GM23248 (cell line): Measurements from ENCODE around the gene HSD3B7. TPM values are rescaled to one million over a fixed set of nuclear protein-coding genes. Genes with fewer than 3 reads are reported as not detected.
A peak's percentile ranks its signal among the peaks of the same experiment; 100 is the strongest.

ENCODE experiments used
- DNase-seq: peaks from one replicate; pipeline ENCODE4 v3.0.0-alpha.2; 2015
- H2AFZ ChIP-seq: fragments of 200-600 bp; sonication (generic); 2 replicates; pipeline ENCODE4 v1.6.1; 2016; ENCODE audit warnings: antibody characterized with exemption
- H3F3A ChIP-seq: fragments of 200-600 bp; sonication (generic); 2 replicates; pipeline ENCODE4 v1.6.1; 2016; ENCODE audit warnings: mild to moderate bottlenecking, antibody characterized with exemption, mixed run types; ENCODE audit not compliant: insufficient read depth
- H3K27ac ChIP-seq: fragments of 200-600 bp; sonication (generic); 2 replicates; pipeline ENCODE4 v1.5.1; 2016; ENCODE audit warnings: mild to moderate bottlenecking
- H3K27me3 ChIP-seq: fragments of 200-600 bp; sonication (generic); replicated peaks from 2 replicates; pipeline ENCODE4 v1.6.1; 2016; ENCODE audit warnings: mild to moderate bottlenecking; ENCODE audit not compliant: insufficient read depth
- H3K36me3 ChIP-seq: fragments of 200-600 bp; sonication (generic); 2 replicates; pipeline ENCODE4 v1.6.1; 2016; ENCODE audit warnings: low read depth, mild to moderate bottlenecking
- H3K4me1 ChIP-seq: fragments of 200-600 bp; sonication (generic); 2 replicates; pipeline ENCODE4 v1.6.1; 2016; ENCODE audit warnings: mild to moderate bottlenecking; ENCODE audit not compliant: insufficient read depth
- H3K4me2 ChIP-seq: fragments of 200-600 bp; sonication (generic); one replicate; pipeline ENCODE4 v1.6.1; 2016; ENCODE audit warnings: mild to moderate bottlenecking; ENCODE audit not compliant: unreplicated experiment
- H3K4me3 ChIP-seq: fragments of 200-600 bp; sonication (generic); 2 replicates; pipeline ENCODE4 v1.5.1; 2016; ENCODE audit warnings: mild to moderate bottlenecking
- H3K79me2 ChIP-seq: fragments of 200-600 bp; sonication (generic); 2 replicates; pipeline ENCODE4 v1.6.1; 2016; ENCODE audit warnings: mild to moderate bottlenecking; ENCODE audit not compliant: insufficient read depth
- H3K9ac ChIP-seq: fragments of 200-600 bp; sonication (generic); 2 replicates; pipeline ENCODE4 v1.6.1; 2016; ENCODE audit warnings: mild to moderate bottlenecking
- H3K9me2 ChIP-seq: fragments of 200-600 bp; sonication (generic); 2 replicates; pipeline ENCODE4 v1.6.1; 2016; ENCODE audit warnings: mixed run types, mild to moderate bottlenecking, moderate library complexity; ENCODE audit not compliant: insufficient read depth
- H3K9me3 ChIP-seq: fragments of 200-600 bp; sonication (generic); one replicate; pipeline ENCODE4 v1.6.1; 2017; ENCODE audit warnings: low read depth
- H4K20me1 ChIP-seq: fragments of 200-600 bp; sonication (generic); 2 replicates; pipeline ENCODE4 v1.6.0; 2016; ENCODE audit not compliant: insufficient read depth
- EZH2 ChIP-seq: fragments of 200-600 bp; sonication (generic); IDR thresholded peaks from 2 replicates; pipeline ENCODE4 v1.6.1; 2018; ENCODE audit warnings: antibody characterized with exemption, mild to moderate bottlenecking; ENCODE audit not compliant: insufficient read depth, poor library complexity, severe bottlenecking
- EZH2phosphoT487 ChIP-seq: fragments of 200-600 bp; sonication (generic); IDR thresholded peaks from 2 replicates; pipeline ENCODE4 v1.6.1; 2018; ENCODE audit warnings: antibody characterized with exemption, moderate library complexity, mild to moderate bottlenecking, low read depth; ENCODE audit not compliant: insufficient read depth
- whole genome bisulfite sequencing, 2 experiments: methylation state at CpG; one replicate each; pipeline ENCODE4 v1.1.6; 2015 to 2017; ENCODE audit warnings: low lambda C conversion rate in 2 of 2, low coverage in 1 of 2; ENCODE audit errors: missing lambda C conversion rate in 2 of 2; 5-methylcytosine and 5-hydroxymethylcytosine counted together
- in situ Hi-C: fragments of 300-500 bp; cut with MboI; formaldehyde crosslinking; loops from 2 replicates; pipeline ENCODE4 v1.15.0; 2020
- polyA plus RNA-seq: library from polyadenylated mRNA; unstranded; fragments of >200 nt; fragmentation: Nextera tagmentation; extraction: Ambion mirVana; gene quantifications from 2 replicates; pipeline ENCODE4 v1.2.1, GENCODE V29; 2016
- total RNA-seq: library from RNA; depleted of rRNA; stranded (reverse); fragments of >200 nt; shearing (Covaris generic); gene quantifications from 2 replicates; pipeline ENCODE4 v1.2.3, GENCODE V29; 2014

The HSD3B7 gene
- total and polyA plus RNA-seq, 2 experiments from 2014 or later = 40.2 to 69.7 TPM

DNA sequence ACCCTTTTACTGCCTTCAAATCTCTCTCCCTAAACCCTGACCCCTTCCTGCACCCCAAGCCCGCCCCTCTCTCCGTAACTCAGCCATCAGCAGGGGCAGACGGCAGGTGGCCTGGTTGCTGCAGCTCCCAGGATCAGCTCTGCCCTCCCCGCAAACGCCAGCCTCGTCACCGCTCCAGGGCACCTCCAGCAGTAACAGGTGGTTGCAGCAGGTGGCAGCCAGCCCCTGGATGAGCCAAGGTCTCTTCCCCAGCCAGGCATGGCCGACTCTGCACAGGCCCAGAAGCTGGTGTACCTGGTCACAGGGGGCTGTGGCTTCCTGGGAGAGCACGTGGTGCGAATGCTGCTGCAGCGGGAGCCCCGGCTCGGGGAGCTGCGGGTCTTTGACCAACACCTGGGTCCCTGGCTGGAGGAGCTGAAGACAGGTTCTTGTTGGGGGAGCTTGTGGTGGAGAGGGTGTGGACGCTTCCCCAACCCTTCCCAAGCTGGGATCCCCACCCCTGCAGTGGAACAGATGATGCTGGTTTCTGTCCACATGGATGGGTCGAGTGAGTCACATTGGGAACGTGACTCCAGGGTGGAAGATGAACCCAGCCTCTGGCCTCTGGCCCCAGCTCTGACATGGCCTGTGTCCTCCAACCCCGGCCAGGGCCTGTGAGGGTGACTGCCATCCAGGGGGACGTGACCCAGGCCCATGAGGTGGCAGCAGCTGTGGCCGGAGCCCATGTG lies 558 bp downstream of the HSD3B7 start:
- 13 to 16% methylated on average over 19 to 20 of the region's 20 CpGs for WGBS, 2 experiments
- Histone ChIP-seq H3F3A (peaks cover 13% of the 10 kb centered on the region), H3K9ac (peak overlapping the region; percentile 80), H2AFZ (peak overlapping the region; percentile 57), H3K4me3 (peak overlapping the region; percentile 73), H3K9me2 (no peaks in the 10 kb centered on the region), H3K4me1 (peaks cover 19% of the 10 kb centered on the region), H3K9me3 (no peaks in the 10 kb centered on the region), H3K36me3 (0 out of 2 replicates have a peak, but pooled peaks cover 3% of the 10 kb centered on the region), H3K27me3 (no peaks in the 10 kb centered on the region), H3K27ac (peak overlapping the region; percentile 36), H3K79me2 (no peaks in the 10 kb centered on the region), H4K20me1 (no peaks in the 10 kb centered on the region), H3K4me2 (peak overlapping the region; percentile 77)
- TF ChIP-seq EZH2phosphoT487 (no peak), EZH2 (no peak)
- peak; percentile 81 for DNase-seq
- in situ Hi-C loops = loop anchor here (25.0 kb wide), 1 partner anchor 452 kb away; the partner anchor contains the start of genes COX6A2 and ZNF843

DNA sequence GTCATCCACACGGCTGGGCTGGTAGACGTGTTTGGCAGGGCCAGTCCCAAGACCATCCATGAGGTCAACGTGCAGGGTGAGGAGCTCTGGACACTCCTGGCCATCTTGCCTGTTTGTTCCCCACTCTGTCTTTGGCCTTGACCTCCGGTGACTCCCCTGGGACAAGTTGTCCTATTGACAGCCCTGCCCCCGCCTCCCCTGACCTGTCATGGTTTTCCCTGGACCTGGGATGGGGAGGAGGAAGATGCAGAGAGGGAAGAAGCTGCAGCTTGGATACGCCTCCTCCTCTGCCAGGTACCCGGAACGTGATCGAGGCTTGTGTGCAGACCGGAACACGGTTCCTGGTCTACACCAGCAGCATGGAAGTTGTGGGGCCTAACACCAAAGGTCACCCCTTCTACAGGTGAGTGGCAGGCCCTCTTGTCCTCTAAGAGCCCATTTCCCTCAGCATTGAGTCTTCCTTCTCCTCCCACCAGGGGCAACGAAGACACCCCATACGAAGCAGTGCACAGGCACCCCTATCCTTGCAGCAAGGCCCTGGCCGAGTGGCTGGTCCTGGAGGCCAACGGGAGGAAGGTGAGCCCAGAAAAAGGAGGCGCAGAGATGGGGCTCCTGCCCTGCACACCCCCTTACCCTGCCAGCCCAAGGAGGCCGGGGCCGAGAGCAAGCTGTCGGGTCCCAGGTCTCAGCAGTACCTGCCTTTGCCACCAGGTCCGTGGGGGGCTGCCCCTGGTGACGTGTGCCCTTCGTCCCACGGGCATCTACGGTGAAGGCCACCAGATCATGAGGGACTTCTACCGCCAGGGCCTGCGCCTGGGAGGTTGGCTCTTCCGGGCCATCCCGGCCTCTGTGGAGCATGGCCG lies 1.4 kb downstream of the HSD3B7 start:
- Histone ChIP-seq H3F3A (peaks cover 13% of the 10 kb centered on the region), H2AFZ (no peak overlapping the region), H3K36me3 (0 out of 2 replicates have a peak, but pooled peaks cover 3% of the 10 kb centered on the region), H3K4me3 (peak overlapping the region; percentile 73; the same call in 1 of the 2 replicates), H3K9me2 (no peaks in the 10 kb centered on the region), H3K9ac (peak overlapping the region; percentile 80), H3K9me3 (no peaks in the 10 kb centered on the region), H3K4me2 (peak overlapping the region; percentile 77), H4K20me1 (no peaks in the 10 kb centered on the region), H3K27me3 (no peaks in the 10 kb centered on the region), H3K27ac (peak overlapping the region; percentile 36), H3K79me2 (no peaks in the 10 kb centered on the region), H3K4me1 (peaks cover 19% of the 10 kb centered on the region)
- WGBS, 2 experiments = 90 to 91% methylated on average over 29 of the region's 29 CpGs
- no peak for DNase-seq
- in situ Hi-C loops = loop anchor here (25.0 kb wide), 1 partner anchor 451 kb away; the partner anchor contains the start of genes COX6A2 and ZNF843
- TF ChIP-seq EZH2phosphoT487 = no peak

DNA sequence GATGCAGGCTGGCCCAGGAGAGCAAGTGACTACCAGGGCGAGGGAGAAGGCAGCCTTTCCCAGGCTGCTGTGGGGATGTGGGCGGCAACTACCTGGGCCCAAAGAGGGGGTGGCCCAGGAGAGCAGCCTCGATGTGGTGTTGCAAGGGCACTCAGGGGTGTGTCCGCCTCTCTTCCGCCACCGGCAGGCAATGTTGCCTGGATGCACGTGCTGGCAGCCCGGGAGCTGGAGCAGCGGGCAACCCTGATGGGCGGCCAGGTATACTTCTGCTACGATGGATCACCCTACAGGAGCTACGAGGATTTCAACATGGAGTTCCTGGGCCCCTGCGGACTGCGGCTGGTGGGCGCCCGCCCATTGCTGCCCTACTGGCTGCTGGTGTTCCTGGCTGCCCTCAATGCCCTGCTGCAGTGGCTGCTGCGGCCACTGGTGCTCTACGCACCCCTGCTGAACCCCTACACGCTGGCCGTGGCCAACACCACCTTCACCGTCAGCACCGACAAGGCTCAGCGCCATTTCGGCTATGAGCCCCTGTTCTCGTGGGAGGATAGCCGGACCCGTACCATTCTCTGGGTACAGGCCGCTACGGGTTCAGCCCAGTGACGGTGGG lies 2.7 kb downstream of the HSD3B7 start:
- Histone ChIP-seq H3K9ac (no peak overlapping the region), H2AFZ (no peak overlapping the region), H4K20me1 (no peaks in the 10 kb centered on the region), H3K27me3 (no peaks in the 10 kb centered on the region), H3K9me2 (no peaks in the 10 kb centered on the region), H3K36me3 (0 out of 2 replicates have a peak, but pooled peaks cover 3% of the 10 kb centered on the region), H3K27ac (no peak overlapping the region), H3K9me3 (no peaks in the 10 kb centered on the region), H3K4me3 (no peak overlapping the region), H3K79me2 (no peaks in the 10 kb centered on the region), H3K4me2 (no peak overlapping the region), H3K4me1 (peaks cover 13% of the 10 kb centered on the region), H3F3A (no peaks in the 10 kb centered on the region)
- no peak for TF ChIP-seq EZH2
- no peak for TF ChIP-seq EZH2phosphoT487
- in situ Hi-C loops = loop anchor here (25.0 kb wide), 1 partner anchor 450 kb away; the partner anchor contains the start of genes COX6A2 and ZNF843
- WGBS, 2 experiments = 95 to 96% methylated on average over 30 of the region's 30 CpGs
- DNase-seq = no peak

DNA sequence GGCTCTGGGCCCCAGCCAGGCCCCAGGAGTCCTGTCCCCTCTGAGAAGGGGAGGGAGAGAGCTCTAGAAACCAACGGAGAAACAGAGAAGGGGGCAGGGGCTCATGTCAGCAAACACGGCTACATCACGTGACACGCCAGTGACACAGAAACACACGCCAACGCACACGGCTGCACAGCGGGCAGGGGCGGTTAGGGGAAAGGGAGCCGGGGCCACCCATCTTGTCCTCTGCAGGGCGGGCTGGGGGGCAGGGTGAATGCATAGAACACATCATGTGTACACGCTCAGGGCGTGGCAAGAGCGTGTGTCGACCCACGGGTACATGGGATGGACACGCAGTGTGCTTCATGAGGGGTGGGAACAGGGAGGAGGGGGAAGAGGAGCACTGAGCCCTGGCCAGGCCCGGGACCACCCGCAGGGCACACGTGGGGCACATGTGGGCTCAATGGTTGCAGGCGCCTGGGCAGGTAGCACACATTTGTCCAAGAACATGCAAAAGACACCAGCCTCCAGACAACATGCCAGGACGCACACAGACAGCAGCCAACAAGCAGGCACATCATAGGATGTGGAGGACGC lies 4.6 kb downstream of the HSD3B7 start:
- no peak for DNase-seq
- Histone ChIP-seq H3K9me3 (no peaks in the 10 kb centered on the region), H4K20me1 (no peaks in the 10 kb centered on the region), H3K79me2 (no peaks in the 10 kb centered on the region), H3K27ac (no peak overlapping the region), H2AFZ (no peak overlapping the region), H3F3A (no peaks in the 10 kb centered on the region), H3K4me2 (no peak overlapping the region), H3K4me1 (peaks cover 7% of the 10 kb centered on the region), H3K4me3 (no peak overlapping the region), H3K36me3 (no peaks in the 10 kb centered on the region), H3K9ac (no peak overlapping the region), H3K9me2 (no peaks in the 10 kb centered on the region), H3K27me3 (no peaks in the 10 kb centered on the region)
- in situ Hi-C loops = loop anchor here (25.0 kb wide), 1 partner anchor 448 kb away; the partner anchor contains the start of genes COX6A2 and ZNF843
- WGBS, 2 experiments = 71 to 72% methylated on average over 21 to 23 of the region's 23 CpGs
- no peak for TF ChIP-seq EZH2phosphoT487
- TF ChIP-seq EZH2 = no peak
